GM13977 (cell line): ENCODE measurements around the gene TSPAN7.

ENCODE experiments used
- DNase-seq: peaks from one replicate; pipeline ENCODE4 v3.0.0; 2012; ENCODE audit warnings: low spot score
- CTCF ChIP-seq: IDR thresholded peaks from 2 replicates; pipeline ENCODE4 v1.5.1; 2012; ENCODE audit warnings: mild to moderate bottlenecking, control low read depth; ENCODE audit not compliant: insufficient read depth; ENCODE audit errors: extremely low read depth, missing control alignments
- in situ Hi-C: fragments of 300-500 bp; cut with MboI; formaldehyde crosslinking; loops from one replicate; pipeline ENCODE4 v1.12.0; 2022; ENCODE audit warnings: low sequenced_read_pairs, low pct_unique_long_range_greater_than_20kb, mixed read lengths, inconsistent platforms; ENCODE audit not compliant: unreplicated experiment

The TSPAN7 gene

GRCh38 chrX:38678183-38678582 is 116.8 kb downstream of the TSPAN7 start:
- TF ChIP-seq CTCF: no peak
- in situ Hi-C loops: no loop called here
- no peak for DNase-seq

- in situ Hi-C loops: no loop called here
- no peak for TF ChIP-seq CTCF
- DNase-seq: no peak
Observed at GRCh38 chrX:38678821-38679220, 117.5 kb downstream of the TSPAN7 start.

GRCh38 chrX:38679695-38680094 is 118.4 kb downstream of the TSPAN7 start:
- in situ Hi-C loops: no loop called here
- DNase-seq: no peak
- TF ChIP-seq CTCF: no peak

GRCh38 chrX:38682095-38682494 is 120.8 kb downstream of the TSPAN7 start:
- in situ Hi-C loops: no loop called here

GRCh38 chrX:38692961-38693360 is 131.6 kb downstream of the TSPAN7 start:
- no peak for DNase-seq
- in situ Hi-C loops: no loop called here
- no peak for TF ChIP-seq CTCF

More at GRCh38 chrX:38682095-38682494, 120.8 kb downstream of the TSPAN7 start:
- no peak for TF ChIP-seq CTCF
- DNase-seq: no peak

GRCh38 chrX:38694394-38694793 is 133.1 kb downstream of the TSPAN7 start:
- no peak for TF ChIP-seq CTCF
- in situ Hi-C loops: no loop called here
- no peak for DNase-seq

- TF ChIP-seq CTCF: no peak
- in situ Hi-C loops: no loop called here
- DNase-seq: no peak
Observed at GRCh38 chrX:38697461-38697860, 136.1 kb downstream of the TSPAN7 start.
